HepG2 (cell line): ENCODE measurements around the gene CLTCL1. TPM values are rescaled to one million over a fixed set of nuclear protein-coding genes. Genes with fewer than 3 reads are reported as not detected.

Source experiments
- ATAC-seq: fragments of 200-7000 bp; cut with Tn5 transposase; 3 replicates; pipeline ENCODE4 v1.9.1; 2020; ENCODE audit warnings: mild to moderate bottlenecking, moderate library complexity
- BruUV-seq: library from RNA; stranded (reverse); fragments of 400-500 nt; replicated peaks from 2 replicates; lab custom pipeline; 2021; lab: Mats Ljungman, UMichigan
- CTCF ChIA-PET: fragments of 300-600 bp; formaldehyde crosslinking; extraction: SDS; loops from one replicate; lab custom pipeline; 2021; ENCODE audit warnings: low total read pairs, inconsistent platforms, low intra/inter-chr PET ratio; lab: Yijun Ruan, JAX
- POLR2A ChIA-PET: fragments of 350-600 bp; sonication (Branson Sonifier 250); formaldehyde crosslinking; loops from one replicate; lab custom pipeline; 2020; ENCODE audit warnings: antibody characterized with exemption, inconsistent platforms; lab: Yijun Ruan, JAX
- DNase-seq: peaks from one replicate; pipeline ENCODE4 v3.0.0-alpha.2; 2015; ENCODE audit warnings: low spot score
- FAIRE-seq: peaks from 3 replicates; lab custom pipeline; 2011; peaks lifted over from hg19 to GRCh38; lab: Jason Lieb, UNC
- H2AFZ ChIP-seq: one replicate; pipeline ENCODE4 v1.6.1; 2011; ENCODE audit warnings: low read length, inconsistent platforms
- H3K27ac ChIP-seq: fragments of 300-600 bp; 3 replicates; pipeline ENCODE4 v1.8.0; 2011; ENCODE audit warnings: mixed run types, mild to moderate bottlenecking, mixed read lengths, low read length, inconsistent platforms; ENCODE audit not compliant: insufficient read depth; ENCODE audit errors: extremely low read length
- H3K27me3 ChIP-seq, 2 experiments: fragments of 200-600 bp in 1 of 2; 2 replicates in 1 of 2; 3 replicates in 1 of 2; pipeline versions ENCODE4 v1.6.0 to v1.8.0; 2011; ENCODE audit warnings: low read length in 2 of 2, mild to moderate bottlenecking in 2 of 2, moderate library complexity in 2 of 2, inconsistent platforms in 1 of 2; ENCODE audit not compliant: insufficient read depth in 2 of 2, control insufficient read depth in 1 of 2
- H3K36me3 ChIP-seq, 2 experiments: fragments of 200-600 bp in 1 of 2; replicated peaks in 1 of 2; 2 replicates in 1 of 2; 3 replicates in 1 of 2; pipeline versions ENCODE4 v1.5.1 to v1.8.0; 2011; ENCODE audit warnings: low read length in 2 of 2, inconsistent platforms in 1 of 2; ENCODE audit not compliant: insufficient read depth in 2 of 2, control insufficient read depth in 1 of 2
- H3K4me1 ChIP-seq: 2 replicates; pipeline ENCODE4 v1.5.1; 2012; ENCODE audit warnings: low read length, inconsistent platforms; ENCODE audit not compliant: insufficient read depth
- H3K4me2 ChIP-seq: 2 replicates; pipeline ENCODE4 v1.6.0; 2011; ENCODE audit warnings: low read depth, low read length, inconsistent platforms
- H3K4me3 ChIP-seq, 3 experiments: fragments of 200-600 bp in 1 of 3; sonication (generic), shearing (Covaris generic) in 1 of 3; replicated peaks in 1 of 3; 2 replicates each; pipeline ENCODE4 v1.5.1; 2011 to 2016; ENCODE audit warnings: low read length in 3 of 3, inconsistent platforms in 2 of 3, low read depth in 2 of 3, mild to moderate bottlenecking in 2 of 3, control low read depth in 1 of 3, mixed read lengths in 1 of 3; ENCODE audit not compliant: insufficient read depth in 1 of 3
- H3K79me2 ChIP-seq: one replicate; pipeline ENCODE4 v1.6.1; 2011; ENCODE audit warnings: low read length, inconsistent platforms; ENCODE audit not compliant: insufficient read depth
- H3K9ac ChIP-seq: 2 replicates; pipeline ENCODE4 v1.6.0; 2011; ENCODE audit warnings: mild to moderate bottlenecking, low read depth, low read length, inconsistent platforms; ENCODE audit not compliant: insufficient read depth
- H3K9me3 ChIP-seq: 2 replicates; pipeline ENCODE4 v1.5.1; 2012; ENCODE audit warnings: mild to moderate bottlenecking, low read length
- H4K20me1 ChIP-seq: 2 replicates; pipeline ENCODE4 v1.6.0; 2011; ENCODE audit warnings: inconsistent platforms, mild to moderate bottlenecking, low read length, moderate library complexity; ENCODE audit not compliant: insufficient read depth
- AFF4 ChIP-seq: sonication (generic); formaldehyde crosslinking; IDR thresholded peaks from 2 replicates; pipeline ENCODE4 v1.4.0; 2020; ENCODE audit warnings: missing genetic modification reagents
- MLXIP ChIP-seq: sonication (generic); formaldehyde crosslinking; IDR thresholded peaks from 2 replicates; pipeline ENCODE4 v1.9.0; 2021; ENCODE audit warnings: missing genetic modification reagents, borderline replicate concordance
- SRF ChIP-seq: IDR thresholded peaks from 2 replicates; pipeline ENCODE4 v1.6.1; 2011; ENCODE audit warnings: mild to moderate bottlenecking, low read depth, low read length, moderate library complexity
- ZBTB20 ChIP-seq: sonication (generic); formaldehyde crosslinking; IDR thresholded peaks from 2 replicates; pipeline ENCODE4 v1.8.1; 2023; ENCODE audit warnings: missing genetic modification reagents, low read depth, mild to moderate bottlenecking, borderline replicate concordance
- WGBS: methylation state at CpG from one replicate; pipeline ENCODE4 v1.1.6; 2017; ENCODE audit warnings: low lambda C conversion rate; 5-methylcytosine and 5-hydroxymethylcytosine counted together
- in situ Hi-C: cut with HindIII; loops from 2 replicates; pipeline ENCODE4 v1.10.0; 2017; ENCODE audit warnings: low pct_unique_long_range_greater_than_20kb; ENCODE audit not compliant: extremely low pct_ligation_motif_present
- intact Hi-C: fragments of 100-400 bp; cut with micrococcal nuclease; formaldehyde crosslinking; loops from one replicate; pipeline ENCODE4 v1.10.0; 2022; ENCODE audit not compliant: unreplicated experiment
- polyA plus RNA-seq, 8 experiments: library from polyadenylated mRNA; depleted of rRNA in 3 of 8; stranded (reverse) in 7 of 8; unstranded in 1 of 8; fragments of >200 nt; fragmentation: Illumina TruSeq in 4 of 8; extraction: Trizol in 4 of 8; gene quantifications; 2 replicates each; pipeline versions ENCODE4 v1.2.1 to v1.2.3, GENCODE V29; 2011 to 2016; ENCODE audit warnings: low read depth in 4 of 8, missing spikeins in 1 of 8, mixed read lengths in 1 of 8; ENCODE audit not compliant: insufficient read depth in 1 of 8
- total RNA-seq, 5 experiments: library from RNA; depleted of rRNA; stranded (reverse); fragments of >200 nt; fragmentation: Illumina TruSeq; extraction: Trizol; gene quantifications; 2 replicates each; pipeline ENCODE4 v1.2.3, GENCODE V29; 2016; ENCODE audit warnings: low read depth in 1 of 5

Gene CLTCL1
- total and polyA plus RNA-seq, 2 of the 13 experiments (the other 11 are each of a cell fraction or from before 2014, with no cell fraction given): 8.1 to 10.9 TPM

- intact Hi-C loops (no loop called here), in situ Hi-C loops (no loop called here)
- Histone ChIP-seq H3K4me3 (no peak overlapping the region), H3K4me2 (no peak overlapping the region), H3K79me2 (no peaks in the 10 kb centered on the region), H3K9me3 (peaks cover 5% of the 10 kb centered on the region; the same call in 1 of the 2 replicates), H3K27ac (no peak overlapping the region), H3K27me3 (no peaks in the 10 kb centered on the region), H3K9ac (no peak overlapping the region), H3K4me1 (no peaks in the 10 kb centered on the region), H4K20me1 (no peaks in the 10 kb centered on the region)
- ChIA-PET POLR2A (no interaction called here), CTCF (no interaction called here)
- no TSS peak for BruUV-seq
- no peak for DNase-seq
- TF ChIP-seq AFF4 (CRISPR knock-in tag) (no peak), MLXIP (no peak), ZBTB20 (CRISPR knock-in tag) (no peak), SRF (no peak)
- TF ChIP-seq, all 625 proteins: peak for 0
- WGBS: 98% methylated on average over 12 of the region's 12 CpGs
- Histone ChIP-seq H3K36me3 (0 out of 5 replicates have a peak, but pooled peaks cover 1 to 6% of the 10 kb centered on the region in 2 experiments), H2AFZ (no peak overlapping the region)
- ATAC-seq (no peak), FAIRE-seq (no peak)
Measured at GRCh38 chr22:19253143-19253542, 38.4 kb downstream of the CLTCL1 start.
